Measurements from ENCODE around the gene PSMG1. TPM values are rescaled to one million over a fixed set of nuclear protein-coding genes. Genes with fewer than 3 reads are reported as not detected.

PSMG1 gene
- total RNA-seq, 2 donors from 2014 or later = 30.9 to 33.8 TPM

- intact Hi-C loops (cut with DNase I) = loop anchor here (10.0 kb wide), 2 partner anchors 330 to 630 kb away; partner anchors contain the start of gene ETS2 (in 1 of the 2)
- DNase-seq (ENCODE audit: low spot score) = no peak
These were observed 48.9 kb downstream of the PSMG1 start for GRCh38 chr21:39134288-39134810.

GRCh38 chr21:39132248-39132647, 51.0 kb downstream of the PSMG1 start:
- intact Hi-C loops (cut with DNase I) = loop anchor here (10.0 kb wide), 2 partner anchors 327 to 627 kb away; partner anchors contain the start of gene ETS2 (in 1 of the 2)
- no peak for DNase-seq (ENCODE audit: low spot score)

GRCh38 chr21:39131791-39132190, 51.5 kb downstream of the PSMG1 start:
- intact Hi-C loops (cut with DNase I) = loop anchor here (10.0 kb wide), 2 partner anchors 327 to 627 kb away; partner anchors contain the start of gene ETS2 (in 1 of the 2)
- no peak for DNase-seq (ENCODE audit: low spot score)

- intact Hi-C loops (cut with DNase I) = loop anchor here in 1 of 2 donors (5.0 to 10.0 kb wide), 2 partner anchors 395 to 623 kb away; no protein-coding TSS in a partner anchor
- DNase-seq (ENCODE audit: low spot score) = no peak
These were observed 55.7 kb downstream of the PSMG1 start for GRCh38 chr21:39127506-39127905.

- no peak for DNase-seq (ENCODE audit: low spot score)
- intact Hi-C loops (cut with DNase I) = loop anchor here in 1 of 2 donors (5.0 to 10.0 kb wide), 2 partner anchors 394 to 622 kb away; no protein-coding TSS in a partner anchor
These were observed 56.8 kb downstream of the PSMG1 start for GRCh38 chr21:39126486-39126806.

GRCh38 chr21:39125752-39126485, 57.3 kb downstream of the PSMG1 start:
- intact Hi-C loops (cut with DNase I) = loop anchor here in 1 of 2 donors (5.0 to 10.0 kb wide), 2 partner anchors 394 to 621 kb away; no protein-coding TSS in a partner anchor
- DNase-seq (ENCODE audit: low spot score) = peak; percentile 75

Other genes with a start within 250 kb of the PSMG1 start
- 10 to 100 TPM; 35.5 to 37.3 TPM for gene BRWD1, start 130.2 kb upstream of the PSMG1 start, total RNA-seq
- gene HMGN1, start 165.6 kb upstream of the PSMG1 start, total RNA-seq = 100 to 1,000 TPM in 1 of 2 donors, 10 to 100 TPM in 1; 65.9 to 101 TPM

Data from posterior vena cava (tissue), 2 donors.